GM19328 (cell line): ENCODE data around the gene SNX21.
"Not testable (repeated sequence)": the region's sequence is repeated elsewhere in the genome, so short reads cannot be mapped to it uniquely, and the experiment has no call there.

Experiments used
- ATAC-seq: cut with Tn5 transposase; IDR thresholded peaks from one replicate; pipeline ENCODE4 v1.9.1; 2021; ENCODE audit warnings: mild to moderate bottlenecking, moderate library complexity; ENCODE audit not compliant: unreplicated experiment

The SNX21 gene

GRCh38 chr20:45848421-45848820, 14.8 kb downstream of the SNX21 start:
- no peak for ATAC-seq

- no peak for ATAC-seq
Observed at GRCh38 chr20:45848969-45849582, 15.5 kb downstream of the SNX21 start.

GRCh38 chr20:45850238-45850637, 16.6 kb downstream of the SNX21 start:
- no peak for ATAC-seq

GRCh38 chr20:45850926-45851325, 17.3 kb downstream of the SNX21 start:
- no peak for ATAC-seq

GRCh38 chr20:45851501-45851900, 17.9 kb downstream of the SNX21 start:
- no peak for ATAC-seq

GRCh38 chr20:45852326-45852725, 18.7 kb downstream of the SNX21 start:
- ATAC-seq = no peak

- no peak for ATAC-seq
Observed at GRCh38 chr20:45853484-45853883, 19.9 kb downstream of the SNX21 start.

- ATAC-seq = peak; percentile 98
Observed at GRCh38 chr20:45857114-45857881, 23.7 kb downstream of the SNX21 start, which contains the start of the genes ACOT8 and ZSWIM3. ACOT8 (minus strand) TSS chr20:45857392; CDS start chr20:45857315, 77 bp downstream. ZSWIM3 (plus strand) TSS chr20:45857614; CDS start chr20:45857826, 212 bp downstream.

GRCh38 chr20:45857882-45858216, 24.2 kb downstream of the SNX21 start:
- ATAC-seq = peak; percentile 6

- ATAC-seq = no peak
Observed at GRCh38 chr20:45859916-45860315, 26.3 kb downstream of the SNX21 start.

- ATAC-seq = no peak
Observed at GRCh38 chr20:45860560-45861220, 27.1 kb downstream of the SNX21 start.

GRCh38 chr20:45861221-45862075, 27.8 kb downstream of the SNX21 start:
- no peak for ATAC-seq

- ATAC-seq = no peak
Observed at GRCh38 chr20:45863543-45864470, 30.2 kb downstream of the SNX21 start.

- ATAC-seq = no peak
Observed at GRCh38 chr20:45866454-45866853, 32.9 kb downstream of the SNX21 start.

- no peak for ATAC-seq
Observed at GRCh38 chr20:45867136-45867818, 33.7 kb downstream of the SNX21 start.

- no peak for ATAC-seq
Observed at GRCh38 chr20:45867819-45868176, 34.2 kb downstream of the SNX21 start.

- ATAC-seq = no peak
Observed at GRCh38 chr20:45872626-45873025, 39.0 kb downstream of the SNX21 start.

GRCh38 chr20:45873409-45874103, 40.0 kb downstream of the SNX21 start:
- ATAC-seq = no peak

GRCh38 chr20:45874104-45874481, 40.5 kb downstream of the SNX21 start:
- not testable (repeated sequence) for ATAC-seq
